ENCODE measurements around the gene ARHGAP32.

The ARHGAP32 gene

GRCh38 chr11:129222158-129222557 is 30.0 kb upstream of the ARHGAP32 start:
- no peaks in the 10 kb centered on the region for H3K27me3 ChIP-seq (ENCODE audit: insufficient read depth, low read depth)
- H3K4me3 ChIP-seq (IDR thresholded peaks at IDR 0.05; ENCODE audit: insufficient read depth, low read depth, low read length) = no peak overlapping the region
- no peaks in the 10 kb centered on the region for H3K4me1 ChIP-seq (ENCODE audit: low read depth, poor library complexity, severe bottlenecking)
- no peak overlapping the region for H3K27ac ChIP-seq
- no peaks in the 10 kb centered on the region for H3K36me3 ChIP-seq (ENCODE audit: insufficient read depth)
- no peak for TF ChIP-seq CTCF (conservative IDR thresholded peaks at IDR 0.05; ENCODE audit: low read depth, low read length)
- no peak overlapping the region for H2AFZ ChIP-seq (ENCODE audit: low read depth)
- no peak overlapping the region for H3K9ac ChIP-seq
- no peak overlapping the region for H3K4me2 ChIP-seq
- no peaks in the 10 kb centered on the region for H3K79me2 ChIP-seq (ENCODE audit: insufficient read depth, low read depth)
- no peaks in the 10 kb centered on the region for H4K20me1 ChIP-seq (ENCODE audit: insufficient read depth)

- no peak overlapping the region for H2AFZ ChIP-seq (ENCODE audit: low read depth)
- H3K9ac ChIP-seq = no peak overlapping the region
- H3K36me3 ChIP-seq (ENCODE audit: insufficient read depth) = no peaks in the 10 kb centered on the region
- no peaks in the 10 kb centered on the region for H3K79me2 ChIP-seq (ENCODE audit: insufficient read depth, low read depth)
- H4K20me1 ChIP-seq (ENCODE audit: insufficient read depth) = no peaks in the 10 kb centered on the region
- H3K4me3 ChIP-seq (IDR thresholded peaks at IDR 0.05; ENCODE audit: insufficient read depth, low read depth, low read length) = no peak overlapping the region
- H3K27me3 ChIP-seq (ENCODE audit: insufficient read depth, low read depth) = no peaks in the 10 kb centered on the region
- no peak for TF ChIP-seq CTCF (conservative IDR thresholded peaks at IDR 0.05; ENCODE audit: low read depth, low read length)
- H3K4me2 ChIP-seq = no peak overlapping the region
- no peaks in the 10 kb centered on the region for H3K4me1 ChIP-seq (ENCODE audit: low read depth, poor library complexity, severe bottlenecking)
- no peak overlapping the region for H3K27ac ChIP-seq
Observed at GRCh38 chr11:129215506-129216245, 23.6 kb upstream of the ARHGAP32 start.

GRCh38 chr11:129214710-129215295 is 22.7 kb upstream of the ARHGAP32 start:
- no peaks in the 10 kb centered on the region for H3K36me3 ChIP-seq (ENCODE audit: insufficient read depth)
- TF ChIP-seq CTCF (conservative IDR thresholded peaks at IDR 0.05; ENCODE audit: low read depth, low read length) = no peak
- no peak overlapping the region for H3K9ac ChIP-seq

GRCh38 chr11:129213261-129213660 is 21.1 kb upstream of the ARHGAP32 start:
- no peak overlapping the region for H2AFZ ChIP-seq (ENCODE audit: low read depth)
- no peaks in the 10 kb centered on the region for H4K20me1 ChIP-seq (ENCODE audit: insufficient read depth)
- no peak overlapping the region for H3K9ac ChIP-seq
- no peaks in the 10 kb centered on the region for H3K27me3 ChIP-seq (ENCODE audit: insufficient read depth, low read depth)
- no peak for TF ChIP-seq CTCF (conservative IDR thresholded peaks at IDR 0.05; ENCODE audit: low read depth, low read length)
- no peaks in the 10 kb centered on the region for H3K36me3 ChIP-seq (ENCODE audit: insufficient read depth)
- no peak overlapping the region for H3K4me3 ChIP-seq (IDR thresholded peaks at IDR 0.05; ENCODE audit: insufficient read depth, low read depth, low read length)
- no peak overlapping the region for H3K27ac ChIP-seq
- H3K4me2 ChIP-seq = no peak overlapping the region
- H3K4me1 ChIP-seq (ENCODE audit: low read depth, poor library complexity, severe bottlenecking) = no peaks in the 10 kb centered on the region
- no peaks in the 10 kb centered on the region for H3K79me2 ChIP-seq (ENCODE audit: insufficient read depth, low read depth)

More at GRCh38 chr11:129214710-129215295, 22.7 kb upstream of the ARHGAP32 start:
- Histone ChIP-seq H3K4me1 (ENCODE audit: low read depth, poor library complexity, severe bottlenecking) (no peaks in the 10 kb centered on the region), H3K27me3 (ENCODE audit: insufficient read depth, low read depth) (no peaks in the 10 kb centered on the region), H2AFZ (ENCODE audit: low read depth) (no peak overlapping the region), H3K79me2 (ENCODE audit: insufficient read depth, low read depth) (no peaks in the 10 kb centered on the region), H3K4me3 (IDR thresholded peaks at IDR 0.05; ENCODE audit: insufficient read depth, low read depth, low read length) (no peak overlapping the region), H4K20me1 (ENCODE audit: insufficient read depth) (no peaks in the 10 kb centered on the region), H3K4me2 (no peak overlapping the region), H3K27ac (no peak overlapping the region)

Measured in KMS-11 (cell line).